Osteoblast (primary cell): Measurements from ENCODE around the gene SEZ6L2. TPM values are rescaled to one million over a fixed set of nuclear protein-coding genes. Genes with fewer than 3 reads are reported as not detected.

ENCODE experiments used
- DNase-seq: peaks from one replicate; pipeline ENCODE4 v3.0.0; 2011; ENCODE audit warnings: low spot score, mixed read lengths; ENCODE audit not compliant: insufficient read length; ENCODE audit errors: missing footprints
- H2AFZ ChIP-seq: 2 replicates; pipeline ENCODE4 v1.6.0; 2011; ENCODE audit warnings: mild to moderate bottlenecking, low read length
- H3K27ac ChIP-seq: 2 replicates; pipeline ENCODE4 v1.5.1; 2011; ENCODE audit warnings: mild to moderate bottlenecking, low read depth, low read length, moderate library complexity
- H3K27me3 ChIP-seq: 2 replicates; pipeline ENCODE4 v1.6.0; 2012; ENCODE audit warnings: mild to moderate bottlenecking, control low read depth, inconsistent platforms, low read length, moderate library complexity; ENCODE audit not compliant: insufficient read depth
- H3K36me3 ChIP-seq: 2 replicates; pipeline ENCODE4 v1.5.1; 2011; ENCODE audit warnings: mild to moderate bottlenecking, low read length, control low read depth, moderate library complexity; ENCODE audit not compliant: insufficient read depth
- H3K4me1 ChIP-seq: 2 replicates; pipeline ENCODE4 v1.5.1; 2011; ENCODE audit warnings: mild to moderate bottlenecking, low read length, control low read depth, moderate library complexity; ENCODE audit not compliant: insufficient read depth
- H3K4me2 ChIP-seq: 2 replicates; pipeline ENCODE4 v1.6.0; 2011; ENCODE audit warnings: mild to moderate bottlenecking, low read length; ENCODE audit not compliant: insufficient read depth
- H3K4me3 ChIP-seq: fragments of 200-600 bp; sonication (generic); 3 replicates; pipeline ENCODE4 v1.5.1; 2012; ENCODE audit warnings: mild to moderate bottlenecking, low read length, inconsistent platforms; ENCODE audit not compliant: insufficient read depth
- H3K79me2 ChIP-seq: 2 replicates; pipeline ENCODE4 v1.6.0; 2012; ENCODE audit warnings: mild to moderate bottlenecking, low read length, control low read depth, inconsistent platforms; ENCODE audit not compliant: insufficient read depth
- H3K9me3 ChIP-seq: 2 replicates; pipeline ENCODE4 v1.5.1; 2011; ENCODE audit warnings: low read depth, low read length, control low read depth
- H4K20me1 ChIP-seq: 2 replicates; pipeline ENCODE4 v1.6.0; 2012; ENCODE audit warnings: mild to moderate bottlenecking, low read length, control low read depth; ENCODE audit not compliant: insufficient read depth
- CTCF ChIP-seq: IDR thresholded peaks from 2 replicates; pipeline ENCODE4 v1.5.1; 2011; ENCODE audit warnings: mild to moderate bottlenecking, low read depth, low read length, moderate library complexity; ENCODE audit errors: extremely low read depth
- total RNA-seq: library from RNA; depleted of rRNA; stranded (reverse); fragments of >200 nt; gene quantifications from 2 replicates; pipeline ENCODE4 v1.2.3, GENCODE V29; 2012

Gene SEZ6L2
- total RNA-seq, 1 donor, result 2.9 TPM

- no peak for TF ChIP-seq CTCF
- no peak overlapping the region for H3K27ac ChIP-seq
- H3K27me3 ChIP-seq, result no peaks in the 10 kb centered on the region
- H3K4me2 ChIP-seq, result no peak overlapping the region
- peaks cover 23% of the 10 kb centered on the region for H3K79me2 ChIP-seq
- H2AFZ ChIP-seq, result no peak overlapping the region
- peak; percentile 46 for DNase-seq
- peaks cover 12% of the 10 kb centered on the region for H3K4me1 ChIP-seq
- no peak overlapping the region for H3K4me3 ChIP-seq
- H4K20me1 ChIP-seq, result peaks cover 15% of the 10 kb centered on the region
- peaks cover 16% of the 10 kb centered on the region for H3K36me3 ChIP-seq
- no peaks in the 10 kb centered on the region for H3K9me3 ChIP-seq
Measured at GRCh38 chr16:29905668-29906067, 6.3 kb upstream of the SEZ6L2 start.

DNA sequence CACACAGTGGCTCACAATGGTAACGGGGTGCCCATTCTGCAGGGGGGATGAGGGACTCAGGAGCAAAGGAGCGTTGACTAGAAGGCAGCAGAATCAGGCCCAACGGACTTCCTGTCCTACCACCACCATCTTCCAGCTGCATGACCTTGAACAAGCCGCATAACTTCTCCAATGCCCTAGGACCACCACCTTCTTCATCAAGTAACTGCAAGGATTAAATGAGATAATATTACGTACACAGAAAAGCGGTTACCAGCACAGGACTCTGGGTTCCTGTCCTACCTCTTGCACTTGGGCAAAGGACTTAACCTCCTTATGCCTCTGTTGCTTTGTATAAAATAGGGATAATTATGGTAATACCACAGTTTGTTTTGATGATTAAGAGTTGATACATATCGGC is 5.6 kb upstream of the SEZ6L2 start:
- Histone ChIP-seq H2AFZ (no peak overlapping the region), H3K4me2 (no peak overlapping the region), H3K27me3 (no peaks in the 10 kb centered on the region), H3K4me1 (peaks cover 12% of the 10 kb centered on the region), H3K79me2 (peaks cover 23% of the 10 kb centered on the region), H3K36me3 (peaks cover 16% of the 10 kb centered on the region), H3K4me3 (no peak overlapping the region), H3K9me3 (no peaks in the 10 kb centered on the region), H3K27ac (no peak overlapping the region), H4K20me1 (peaks cover 15% of the 10 kb centered on the region)
- no peak for TF ChIP-seq CTCF
- no peak for DNase-seq

DNA sequence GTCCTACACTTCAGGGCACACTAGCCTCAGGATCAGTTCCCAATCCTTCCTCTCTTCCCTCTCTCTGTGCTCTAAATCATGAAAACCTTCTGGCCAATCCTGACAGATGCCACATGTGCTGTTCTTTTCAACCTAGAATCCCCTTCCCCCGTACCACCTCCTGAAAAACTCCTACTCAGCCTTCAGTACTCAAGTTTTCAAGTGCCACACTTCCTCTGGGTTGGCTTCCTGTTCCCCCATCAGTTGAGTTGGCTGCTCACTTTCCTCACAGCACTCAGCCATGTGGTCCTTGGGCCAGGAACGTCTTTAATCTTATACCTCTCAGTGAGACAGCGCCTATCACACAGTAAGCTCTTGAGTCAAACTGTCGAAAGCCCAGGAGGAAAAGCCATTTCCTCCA is 4.2 kb upstream of the SEZ6L2 start:
- Histone ChIP-seq H2AFZ (no peak overlapping the region), H3K36me3 (peaks cover 16% of the 10 kb centered on the region), H4K20me1 (peaks cover 15% of the 10 kb centered on the region), H3K27ac (no peak overlapping the region), H3K4me2 (no peak overlapping the region), H3K9me3 (no peaks in the 10 kb centered on the region), H3K4me3 (no peak overlapping the region), H3K4me1 (peaks cover 19% of the 10 kb centered on the region), H3K27me3 (peaks cover 3% of the 10 kb centered on the region), H3K79me2 (peaks cover 23% of the 10 kb centered on the region)
- peak; percentile 45 for DNase-seq
- TF ChIP-seq CTCF, result no peak

DNA sequence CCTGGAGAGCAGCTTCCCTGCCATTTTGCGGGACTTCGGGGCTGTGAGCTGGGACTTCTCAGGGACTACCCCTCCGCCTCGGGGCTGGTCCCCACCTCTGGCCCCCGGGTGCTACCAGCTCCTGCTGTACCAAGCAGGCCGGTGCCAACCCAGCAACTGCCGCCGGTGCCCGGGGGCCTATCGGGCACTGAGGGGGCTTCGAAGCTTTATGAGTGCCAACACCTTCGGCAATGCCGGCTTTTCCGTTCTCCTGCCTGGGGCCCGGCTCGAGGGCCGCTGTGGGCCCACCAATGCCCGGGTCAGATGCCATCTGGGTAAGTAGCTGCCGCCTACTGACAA is 2.2 kb upstream of the SEZ6L2 start:
- peak overlapping the region; percentile 92 for H3K4me2 ChIP-seq
- H3K9me3 ChIP-seq, result no peaks in the 10 kb centered on the region
- peaks cover 20% of the 10 kb centered on the region for H3K4me1 ChIP-seq
- no peak for TF ChIP-seq CTCF
- peak; percentile 59 for DNase-seq
- peaks cover 8% of the 10 kb centered on the region for H3K27me3 ChIP-seq
- peaks cover 15% of the 10 kb centered on the region for H4K20me1 ChIP-seq
- H3K36me3 ChIP-seq, result peaks cover 16% of the 10 kb centered on the region
- peak overlapping the region; percentile 88 for H3K4me3 ChIP-seq
- no peak overlapping the region for H2AFZ ChIP-seq
- peak overlapping the region; percentile 79 for H3K27ac ChIP-seq
- peaks cover 23% of the 10 kb centered on the region for H3K79me2 ChIP-seq
